HL-60 (cell line): Measurements from ENCODE around the gene ZDHHC4.

ENCODE experiments used
- CTCF ChIP-seq: IDR thresholded peaks from one replicate; pipeline ENCODE4 v1.5.1; 2011; ENCODE audit warnings: low read length, control low read depth, inconsistent platforms; ENCODE audit not compliant: insufficient read depth
- POLR2AphosphoS5 ChIP-seq: IDR thresholded peaks from 2 replicates; pipeline ENCODE4 v1.6.1; 2012; ENCODE audit warnings: low read depth
- REST ChIP-seq: IDR thresholded peaks from 2 replicates; pipeline ENCODE4 v1.6.1; 2012; ENCODE audit warnings: low read depth; ENCODE audit not compliant: insufficient replicate concordance
- SPI1 ChIP-seq: IDR thresholded peaks from 2 replicates; pipeline ENCODE4 v1.6.1; 2012; ENCODE audit warnings: low read depth, mild to moderate bottlenecking, borderline replicate concordance

GRCh38 chr7:6554848-6555247 is 22.4 kb upstream of the ZDHHC4 start:
- TF ChIP-seq CTCF (no peak), POLR2AphosphoS5 (no peak), REST (no peak), SPI1 (no peak)
